Endothelial cell of umbilical vein (primary cell): Measurements from ENCODE around the gene FRZB. TPM values are rescaled to one million over a fixed set of nuclear protein-coding genes. Genes with fewer than 3 reads are reported as not detected.

Source experiments
- BruUV-seq: library from RNA; stranded (reverse); fragments of 400-500 nt; replicated peaks from 2 replicates; lab custom pipeline; 2021; lab: Mats Ljungman, UMichigan
- CTCF ChIA-PET: fragments of 300-600, 350-600 bp; sonication (Branson Sonifier 250); formaldehyde crosslinking; loops from one replicate; lab custom pipeline; 2021; ENCODE audit warnings: antibody characterized with exemption, inconsistent platforms; lab: Charles Lee
- POLR2A ChIA-PET: fragments of 300-600, 350-600 bp; sonication (Branson Sonifier 250); formaldehyde crosslinking; loops from one replicate; lab custom pipeline; 2021; ENCODE audit warnings: antibody characterized with exemption, inconsistent platforms; lab: Charles Lee
- DNase-seq: peaks from one replicate; pipeline ENCODE4 v3.0.0-alpha.2; 2011; ENCODE audit warnings: low read depth, low spot score
- FAIRE-seq: peaks from 2 replicates; lab custom pipeline; 2011; peaks lifted over from hg19 to GRCh38; lab: Jason Lieb, UNC
- H2AFZ ChIP-seq: 2 replicates; pipeline ENCODE4 v1.6.0; 2012; ENCODE audit warnings: low read depth, low read length, control low read depth, inconsistent platforms
- H3K27ac ChIP-seq: 2 replicates; pipeline ENCODE4 v1.5.1; 2011; ENCODE audit warnings: low read depth, mild to moderate bottlenecking, control low read depth, low read length, moderate library complexity; ENCODE audit not compliant: insufficient read depth
- H3K27me3 ChIP-seq, 2 experiments: 2 replicates each; pipeline versions ENCODE4 v1.6.0 to v1.6.1; 2011; ENCODE audit warnings: low read length in 2 of 2, mixed read lengths in 1 of 2; ENCODE audit not compliant: control insufficient read depth in 2 of 2, insufficient read depth in 2 of 2
- H3K36me3 ChIP-seq, 2 experiments: 2 replicates in 1 of 2; 3 replicates in 1 of 2; pipeline ENCODE4 v1.5.1; 2011; ENCODE audit warnings: low read length in 2 of 2, mild to moderate bottlenecking in 1 of 2, moderate library complexity in 1 of 2; ENCODE audit not compliant: control insufficient read depth in 2 of 2, insufficient read depth in 2 of 2; ENCODE audit errors: extremely low read depth in 1 of 2
- H3K4me1 ChIP-seq: 3 replicates; pipeline ENCODE4 v1.5.1; 2011; ENCODE audit warnings: mild to moderate bottlenecking, low read length; ENCODE audit not compliant: control insufficient read depth, insufficient read depth; ENCODE audit errors: extremely low read depth
- H3K4me2 ChIP-seq: 2 replicates; pipeline ENCODE4 v1.6.1; 2011; ENCODE audit warnings: low read length, control low read depth, mixed read lengths; ENCODE audit not compliant: insufficient read depth
- H3K4me3 ChIP-seq, 3 experiments: fragments of 200-600 bp in 1 of 3; sonication (generic), shearing (Covaris generic) in 1 of 3; replicated peaks in 1 of 3; 2 replicates each; pipeline ENCODE4 v1.5.1; 2011 to 2016; ENCODE audit warnings: control low read depth in 3 of 3, low read length in 3 of 3, mild to moderate bottlenecking in 2 of 3, inconsistent platforms in 1 of 3, low read depth in 1 of 3, moderate library complexity in 1 of 3; ENCODE audit not compliant: insufficient read depth in 1 of 3
- H3K79me2 ChIP-seq: 2 replicates; pipeline ENCODE4 v1.6.0; 2012; ENCODE audit warnings: low read length, inconsistent platforms; ENCODE audit not compliant: control insufficient read depth, insufficient read depth
- H3K9ac ChIP-seq: replicated peaks from 2 replicates; pipeline ENCODE3; 2011; ENCODE audit warnings: low read length, control low read depth; ENCODE audit not compliant: insufficient read depth; ENCODE audit errors: extremely low read depth
- H3K9me1 ChIP-seq: replicated peaks from 3 replicates; pipeline ENCODE4 v1.6.0; 2011; ENCODE audit warnings: mild to moderate bottlenecking, low read length; ENCODE audit not compliant: control insufficient read depth, insufficient read depth; ENCODE audit errors: extremely low read depth
- H3K9me3 ChIP-seq: replicated peaks from 2 replicates; pipeline ENCODE4 v1.5.1; 2012; ENCODE audit warnings: low read length, inconsistent platforms; ENCODE audit not compliant: control insufficient read depth, insufficient read depth
- H4K20me1 ChIP-seq: replicated peaks from 2 replicates; pipeline ENCODE3; 2011; ENCODE audit warnings: mild to moderate bottlenecking, low read length; ENCODE audit not compliant: control insufficient read depth, insufficient read depth; ENCODE audit errors: extremely low read depth
- EZH2 ChIP-seq: IDR thresholded peaks from 2 replicates; pipeline ENCODE4 v1.6.1; 2012; ENCODE audit warnings: borderline replicate concordance, low read depth, mild to moderate bottlenecking, moderate library complexity, low read length, inconsistent platforms; ENCODE audit not compliant: severe bottlenecking
- FOS ChIP-seq: IDR thresholded peaks from 2 replicates; pipeline ENCODE4 v1.6.1; 2011; ENCODE audit warnings: mild to moderate bottlenecking, low read length, moderate library complexity, borderline replicate concordance; ENCODE audit not compliant: insufficient read depth
- GATA2 ChIP-seq: IDR thresholded peaks from 2 replicates; pipeline ENCODE4 v1.7.0; 2011; ENCODE audit warnings: low read depth, mild to moderate bottlenecking, moderate library complexity, mixed read lengths, low read length; ENCODE audit not compliant: insufficient read length, insufficient read depth
- JUN ChIP-seq: IDR thresholded peaks from 2 replicates; pipeline ENCODE4 v1.6.1; 2011; ENCODE audit warnings: borderline replicate concordance, low read depth; ENCODE audit not compliant: insufficient read length, insufficient read depth
- MAX ChIP-seq: IDR thresholded peaks from 2 replicates; pipeline ENCODE4 v1.6.1; 2011; ENCODE audit not compliant: insufficient read depth, insufficient read length
- MYC ChIP-seq: IDR thresholded peaks from one replicate; pipeline ENCODE4 v1.6.1; 2011; ENCODE audit warnings: mild to moderate bottlenecking, low read depth, low read length
- POLR2A ChIP-seq: IDR thresholded peaks from 2 replicates; pipeline ENCODE4 v1.6.1; 2012; ENCODE audit warnings: low read depth, mild to moderate bottlenecking, control low read depth, low read length
- POLR2AphosphoS5 ChIP-seq: IDR thresholded peaks from 2 replicates; pipeline ENCODE4 v1.6.1; 2012; ENCODE audit warnings: low read depth, mild to moderate bottlenecking, control low read depth, low read length, moderate library complexity; ENCODE audit not compliant: insufficient read depth
- dilution Hi-C: fragments of 300-500 bp; cut with MboI; formaldehyde crosslinking; loops from one replicate; pipeline ENCODE4 v1.15.0; 2019; ENCODE audit warnings: low sequenced_read_pairs; ENCODE audit not compliant: extremely low pct_ligation_motif_present
- intact Hi-C: fragments of 100-400 bp; cut with micrococcal nuclease; formaldehyde crosslinking; loops from one replicate; pipeline ENCODE4 v1.10.0; 2022
- polyA plus RNA-seq, 4 experiments: library from polyadenylated mRNA; depleted of rRNA in 3 of 4; stranded (reverse) in 3 of 4; unstranded in 1 of 4; fragments of >200 nt; gene quantifications; 2 replicates each; pipeline versions ENCODE4 v1.2.1 to v1.2.3, GENCODE V29; 2011 to 2012; ENCODE audit warnings: missing spikeins in 1 of 4
- total RNA-seq: library from RNA; stranded (reverse); gene quantifications from 2 replicates; pipeline ENCODE4 v1.2.3, GENCODE V29; 2021
- TF ChIP-seq, protein P1 (sequence below), 2 donors: IDR thresholded peaks; 1 replicate in 1 of 2; 2 replicates in 1 of 2; pipeline ENCODE4 v1.5.1; 2011; ENCODE audit warnings: low read length in 2 of 2, mild to moderate bottlenecking in 2 of 2, moderate library complexity in 2 of 2, control low read depth in 1 of 2, inconsistent platforms in 1 of 2, low read depth in 1 of 2; ENCODE audit not compliant: insufficient read depth in 1 of 2; ENCODE audit errors: extremely low read depth in 1 of 2

Gene FRZB
- total and polyA plus RNA-seq, 2 donors (not counting 3 experiments of a cell fraction or from before 2014, with no cell fraction given), result 0.04 TPM; not detected in 1

DNA sequence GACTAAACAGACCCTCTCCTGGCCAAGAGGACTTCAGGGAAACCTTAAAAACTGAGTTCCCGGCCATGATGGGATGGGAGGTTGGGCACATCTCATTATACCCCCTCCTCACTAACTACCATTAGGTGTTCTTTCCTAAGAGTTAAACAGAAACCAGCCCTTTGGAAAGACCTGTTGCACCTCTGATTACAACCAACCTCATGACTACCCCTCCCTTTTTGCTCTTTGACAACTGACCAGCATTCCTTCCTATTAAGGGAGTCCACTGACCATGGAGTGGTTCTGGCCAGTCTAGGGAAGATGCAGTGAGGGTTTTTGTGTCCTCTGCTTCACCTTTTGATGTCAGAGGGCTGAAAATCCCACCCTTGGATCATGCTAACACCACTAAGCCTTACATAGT, 44.5 kb upstream of the FRZB start:
- H3K4me1 ChIP-seq, result no peaks in the 10 kb centered on the region
- no peaks in the 10 kb centered on the region for H3K79me2 ChIP-seq
- no peaks in the 10 kb centered on the region for H4K20me1 ChIP-seq
- intact Hi-C loops, result no loop called here
- ChIA-PET POLR2A (no interaction called here), CTCF (no interaction called here)
- dilution Hi-C loops, result no loop called here
- H3K9me1 ChIP-seq, result no peaks in the 10 kb centered on the region
- no peak overlapping the region for H2AFZ ChIP-seq
- BruUV-seq, result no TSS peak
- H3K9ac ChIP-seq, result no peak overlapping the region
- H3K4me2 ChIP-seq, result no peak overlapping the region
- H3K27me3 ChIP-seq, result no peaks in the 10 kb centered on the region
- no peak overlapping the region for H3K27ac ChIP-seq
- no peaks in the 10 kb centered on the region for H3K9me3 ChIP-seq
- no peak for DNase-seq
- peaks cover 0 to 3% of the 10 kb centered on the region in 2 experiments for H3K36me3 ChIP-seq
- no peak for FAIRE-seq
- TF ChIP-seq FOS (no peak), EZH2 (no peak), JUN (no peak), POLR2A (no peak), POLR2AphosphoS5 (no peak), MYC (no peak), MAX (no peak), GATA2 (no peak)
- TF ChIP-seq, protein P1, sequence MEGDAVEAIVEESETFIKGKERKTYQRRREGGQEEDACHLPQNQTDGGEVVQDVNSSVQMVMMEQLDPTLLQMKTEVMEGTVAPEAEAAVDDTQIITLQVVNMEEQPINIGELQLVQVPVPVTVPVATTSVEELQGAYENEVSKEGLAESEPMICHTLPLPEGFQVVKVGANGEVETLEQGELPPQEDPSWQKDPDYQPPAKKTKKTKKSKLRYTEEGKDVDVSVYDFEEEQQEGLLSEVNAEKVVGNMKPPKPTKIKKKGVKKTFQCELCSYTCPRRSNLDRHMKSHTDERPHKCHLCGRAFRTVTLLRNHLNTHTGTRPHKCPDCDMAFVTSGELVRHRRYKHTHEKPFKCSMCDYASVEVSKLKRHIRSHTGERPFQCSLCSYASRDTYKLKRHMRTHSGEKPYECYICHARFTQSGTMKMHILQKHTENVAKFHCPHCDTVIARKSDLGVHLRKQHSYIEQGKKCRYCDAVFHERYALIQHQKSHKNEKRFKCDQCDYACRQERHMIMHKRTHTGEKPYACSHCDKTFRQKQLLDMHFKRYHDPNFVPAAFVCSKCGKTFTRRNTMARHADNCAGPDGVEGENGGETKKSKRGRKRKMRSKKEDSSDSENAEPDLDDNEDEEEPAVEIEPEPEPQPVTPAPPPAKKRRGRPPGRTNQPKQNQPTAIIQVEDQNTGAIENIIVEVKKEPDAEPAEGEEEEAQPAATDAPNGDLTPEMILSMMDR (IDR thresholded peaks at IDR 0.05; ENCODE audit: extremely low read depth in 1 of 2, insufficient read depth in 1 of 2, low read depth in 1 of 2, low read length in 2 of 2), result no peak
- no peak overlapping the region for H3K4me3 ChIP-seq
